OCI-LY7 (cell line): Measurements from ENCODE around the gene UBE2H. TPM values are rescaled to one million over a fixed set of nuclear protein-coding genes. Genes with fewer than 3 reads are reported as not detected.

ENCODE experiments used
- BruUV-seq: library from RNA; stranded (reverse); fragments of 400-500 nt; replicated peaks from 2 replicates; lab custom pipeline; 2021; lab: Mats Ljungman, UMichigan
- CTCF ChIA-PET: fragments of 300-600 bp; sonication (Branson Sonifier 250); formaldehyde crosslinking; loops from one replicate; lab custom pipeline; 2022; ENCODE audit warnings: antibody characterized with exemption; ENCODE audit not compliant: unreplicated experiment; lab: Charles Lee
- POLR2A ChIA-PET: fragments of 300-600 bp; sonication (Branson Sonifier 250); formaldehyde crosslinking; loops from one replicate; lab custom pipeline; 2022; ENCODE audit warnings: antibody characterized with exemption; lab: Charles Lee
- DNase-seq: peaks from one replicate; pipeline ENCODE4 v3.0.0-alpha.2; 2015; ENCODE audit warnings: low spot score
- H2AFZ ChIP-seq: fragments of 200-600 bp; sonication (generic), shearing (Covaris generic); 2 replicates; pipeline ENCODE4 v1.6.1; 2014; ENCODE audit warnings: mild to moderate bottlenecking, antibody characterized with exemption, low read length, moderate library complexity
- H3K27ac ChIP-seq: fragments of 200-600 bp; sonication (generic); 2 replicates; pipeline ENCODE4 v1.5.1; 2014; ENCODE audit warnings: mixed run types, low read depth, mild to moderate bottlenecking, moderate library complexity, low read length, inconsistent platforms; ENCODE audit not compliant: poor library complexity, severe bottlenecking
- H3K36me3 ChIP-seq: fragments of 200-600 bp; sonication (generic); 2 replicates; pipeline ENCODE4 v1.6.1; 2014; ENCODE audit warnings: mild to moderate bottlenecking, antibody characterized with exemption, low read length, moderate library complexity, mixed read lengths; ENCODE audit not compliant: insufficient read depth
- H3K4me1 ChIP-seq: fragments of 200-600 bp; sonication (generic); 2 replicates; pipeline ENCODE4 v1.5.1; 2014; ENCODE audit warnings: mild to moderate bottlenecking, low read length; ENCODE audit not compliant: insufficient read depth, poor library complexity, severe bottlenecking
- H3K4me2 ChIP-seq: fragments of 200-600 bp; sonication (generic); 2 replicates; pipeline ENCODE4 v1.6.1; 2014; ENCODE audit warnings: mild to moderate bottlenecking, low read length
- H3K4me3 ChIP-seq: fragments of 200-600 bp; sonication (generic); 2 replicates; pipeline ENCODE4 v1.5.1; 2014; ENCODE audit warnings: mild to moderate bottlenecking, low read depth, low read length; ENCODE audit not compliant: poor library complexity, severe bottlenecking
- H3K79me2 ChIP-seq: fragments of 200-600 bp; sonication (generic); 2 replicates; pipeline ENCODE4 v1.6.1; 2016; ENCODE audit warnings: low read depth, mild to moderate bottlenecking, low read length, moderate library complexity, mixed read lengths; ENCODE audit not compliant: insufficient read depth
- H3K9me2 ChIP-seq: fragments of 200-600 bp; sonication (generic); 2 replicates; pipeline ENCODE4 v1.6.1; 2016; ENCODE audit warnings: mild to moderate bottlenecking, low read length, mixed read lengths; ENCODE audit not compliant: insufficient read depth
- H3K9me3 ChIP-seq: fragments of 200-600 bp; sonication (generic); 2 replicates; pipeline ENCODE4 v1.6.1; 2014; ENCODE audit warnings: mild to moderate bottlenecking, mixed run types, low read length, mixed read lengths
- H4K20me1 ChIP-seq: fragments of 200-600 bp; sonication (generic); 2 replicates; pipeline ENCODE4 v1.6.1; 2014; ENCODE audit warnings: mild to moderate bottlenecking, antibody characterized with exemption, low read length, moderate library complexity, mixed read lengths; ENCODE audit not compliant: insufficient read depth
- CTCF ChIP-seq: fragments of 200-600 bp; sonication (generic); conservative IDR thresholded peaks from 2 replicates; pipeline ENCODE4 v1.5.1; 2014; ENCODE audit warnings: mild to moderate bottlenecking, antibody characterized with exemption, low read length, moderate library complexity, mixed read lengths
- EZH2phosphoT487 ChIP-seq: fragments of 200-600 bp; sonication (generic); IDR thresholded peaks from 2 replicates; pipeline ENCODE4 v1.6.1; 2018; ENCODE audit warnings: low read depth, borderline replicate concordance, mild to moderate bottlenecking, mixed run types, antibody characterized with exemption, low read length, moderate library complexity, mixed read lengths
- intact Hi-C: fragments of 100-400 bp; cut with micrococcal nuclease; formaldehyde crosslinking; loops from one replicate; pipeline ENCODE4 v1.10.0; 2022; ENCODE audit not compliant: unreplicated experiment
- total RNA-seq, 2 experiments: library from RNA; depleted of rRNA in 1 of 2; stranded (reverse); fragments of >200 nt in 1 of 2; shearing (Covaris generic) in 1 of 2; gene quantifications; 2 replicates each; pipeline ENCODE4 v1.2.3, GENCODE V29; 2014 to 2022

The UBE2H gene
- total RNA-seq, 2 experiments from 2014 or later, result 12.7 to 35.3 TPM

DNA sequence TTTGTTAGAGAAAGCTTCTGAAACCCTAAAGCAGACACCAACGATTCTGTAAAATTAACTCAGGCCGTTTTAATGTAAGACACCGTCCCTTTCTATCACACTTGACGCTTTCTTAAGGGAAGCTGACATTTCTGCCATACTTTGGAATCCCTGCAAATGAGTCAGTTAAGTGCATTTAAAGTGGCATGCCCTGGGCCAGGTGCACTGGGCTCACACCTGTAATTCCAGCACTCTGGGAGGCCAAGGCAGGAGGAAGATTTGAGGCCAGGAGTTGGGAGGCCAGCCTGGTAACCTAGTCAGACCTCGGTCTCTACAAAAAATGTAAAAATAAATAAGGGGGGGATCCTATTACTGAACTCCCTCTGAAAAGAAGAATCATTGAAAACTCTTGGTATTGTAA, 4.4 kb downstream of the UBE2H start:
- no peak for TF ChIP-seq EZH2phosphoT487
- Histone ChIP-seq H3K4me2 (peak overlapping the region; percentile 97), H4K20me1 (peaks cover 7% of the 10 kb centered on the region; the same call in 1 of the 2 replicates), H3K79me2 (peaks cover 79% of the 10 kb centered on the region), H3K4me1 (peaks cover 26% of the 10 kb centered on the region), H3K4me3 (peak overlapping the region; percentile 81), H3K36me3 (peaks cover 3% of the 10 kb centered on the region; the same call in 1 of the 2 replicates), H3K9me3 (no peaks in the 10 kb centered on the region), H2AFZ (no peak overlapping the region), H3K9me2 (no peaks in the 10 kb centered on the region), H3K27ac (no peak overlapping the region)
- POLR2A ChIA-PET, result interaction anchor here (0.7 to 1.6 kb wide), 4 partner anchors 10 to 92 kb away, joined by 3 to 6 read pairs (median 4); no protein-coding TSS in a partner anchor
- DNase-seq, result no peak
- no TSS peak for BruUV-seq
- CTCF ChIA-PET, result no interaction called here
- intact Hi-C loops, result no loop called here

- ChIA-PET CTCF (no interaction called here), POLR2A (interaction anchor here (1.6 kb wide), 1 partner anchor 27 kb away, joined by 4 read pairs; no protein-coding TSS in a partner anchor)
- Histone ChIP-seq H2AFZ (no peak overlapping the region), H3K9me2 (no peaks in the 10 kb centered on the region), H3K4me2 (no peak overlapping the region; the same call in 1 of the 2 replicates), H3K36me3 (peaks cover 4% of the 10 kb centered on the region; the same call in 1 of the 2 replicates), H3K79me2 (peaks cover 79% of the 10 kb centered on the region), H3K9me3 (no peaks in the 10 kb centered on the region), H4K20me1 (peaks cover 7% of the 10 kb centered on the region; the same call in 1 of the 2 replicates), H3K4me3 (no peak overlapping the region), H3K4me1 (peaks cover 21% of the 10 kb centered on the region), H3K27ac (no peak overlapping the region)
- intact Hi-C loops, result no loop called here
- no peak for DNase-seq
- TF ChIP-seq CTCF, result no peak
- TF ChIP-seq EZH2phosphoT487, result no peak
- no TSS peak for BruUV-seq
Observed at GRCh38 chr7:129947701-129948100, 5.1 kb downstream of the UBE2H start.

DNA sequence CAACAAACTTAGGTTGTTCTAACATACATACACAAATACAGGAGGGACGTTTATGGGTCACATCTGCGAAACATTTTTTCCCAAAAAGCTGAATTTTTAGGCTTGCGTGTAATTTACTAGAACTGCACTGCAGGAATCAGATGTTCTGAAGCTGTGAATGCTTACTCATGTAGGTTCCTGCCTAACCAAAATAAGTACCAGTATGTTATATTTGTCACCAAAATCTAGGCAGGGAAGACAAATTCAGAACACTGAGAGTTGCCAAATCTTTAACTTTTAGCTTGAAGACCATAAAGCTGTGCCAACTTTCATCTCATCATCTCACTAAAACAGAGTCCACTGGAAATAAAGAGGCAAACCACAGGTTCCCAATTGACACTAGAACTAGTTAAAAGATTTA, 5.7 kb downstream of the UBE2H start:
- CTCF ChIA-PET, result no interaction called here
- Histone ChIP-seq H3K9me2 (no peaks in the 10 kb centered on the region), H3K4me3 (no peak overlapping the region), H4K20me1 (peaks cover 7% of the 10 kb centered on the region; the same call in 1 of the 2 replicates), H3K79me2 (peaks cover 75% of the 10 kb centered on the region), H3K4me2 (no peak overlapping the region; the same call in 1 of the 2 replicates), H2AFZ (no peak overlapping the region), H3K27ac (no peak overlapping the region), H3K4me1 (peaks cover 21% of the 10 kb centered on the region), H3K36me3 (peaks cover 4% of the 10 kb centered on the region; the same call in 1 of the 2 replicates), H3K9me3 (no peaks in the 10 kb centered on the region)
- TF ChIP-seq CTCF (no peak), EZH2phosphoT487 (no peak)
- intact Hi-C loops, result no loop called here
- POLR2A ChIA-PET, result interaction anchor here (0.5 to 1.6 kb wide), 2 partner anchors 26 to 236 kb away, joined by 3 to 4 read pairs; no protein-coding TSS in a partner anchor
- DNase-seq, result no peak
- BruUV-seq, result no TSS peak
